HepG2 (cell line): ENCODE results near the gene TMEFF2.

Experiments used
- GABPA ChIP-seq, 2 experiments: IDR thresholded peaks; 2 replicates each; pipeline ENCODE4 v1.6.1; 2011 to 2016; ENCODE audit warnings: low read depth in 2 of 2, low read length in 1 of 2, missing biosample characterization in 1 of 2, missing genetic modification characterization in 1 of 2
- MAFF ChIP-seq: IDR thresholded peaks from 2 replicates; pipeline ENCODE4 v1.6.1; 2011; ENCODE audit warnings: low read depth, low read length, improper control_type of control experiment
- MBD4 ChIP-seq: IDR thresholded peaks from 2 replicates; pipeline ENCODE4 v1.6.1; 2012; ENCODE audit warnings: low read length, inconsistent platforms, borderline replicate concordance
- MYC ChIP-seq: sonication (generic); formaldehyde crosslinking; IDR thresholded peaks from 2 replicates; pipeline ENCODE4 v1.9.0; 2021; ENCODE audit warnings: missing genetic modification reagents, borderline replicate concordance
- POLR2A ChIP-seq, 2 experiments: IDR thresholded peaks; 2 replicates each; pipeline ENCODE4 v1.6.1; 2011; ENCODE audit warnings: low read depth in 2 of 2, low read length in 2 of 2, mild to moderate bottlenecking in 1 of 2, moderate library complexity in 1 of 2; ENCODE audit not compliant: insufficient read depth in 1 of 2
- ZBTB33 ChIP-seq: sonication (generic); formaldehyde crosslinking; IDR thresholded peaks from 2 replicates; pipeline ENCODE4 v1.4.0; 2020; ENCODE audit warnings: missing genetic modification reagents
- ZNF776 ChIP-seq: sonication (generic); formaldehyde crosslinking; IDR thresholded peaks from 2 replicates; pipeline ENCODE4 v1.4.0; 2020; ENCODE audit warnings: mild to moderate bottlenecking, missing genetic modification reagents
- TF ChIP-seq, protein P1 (sequence below): sonication (generic); formaldehyde crosslinking; IDR thresholded peaks from 2 replicates; pipeline ENCODE4 v1.5.0; 2020; ENCODE audit warnings: mild to moderate bottlenecking, missing genetic modification reagents, moderate library complexity

DNA sequence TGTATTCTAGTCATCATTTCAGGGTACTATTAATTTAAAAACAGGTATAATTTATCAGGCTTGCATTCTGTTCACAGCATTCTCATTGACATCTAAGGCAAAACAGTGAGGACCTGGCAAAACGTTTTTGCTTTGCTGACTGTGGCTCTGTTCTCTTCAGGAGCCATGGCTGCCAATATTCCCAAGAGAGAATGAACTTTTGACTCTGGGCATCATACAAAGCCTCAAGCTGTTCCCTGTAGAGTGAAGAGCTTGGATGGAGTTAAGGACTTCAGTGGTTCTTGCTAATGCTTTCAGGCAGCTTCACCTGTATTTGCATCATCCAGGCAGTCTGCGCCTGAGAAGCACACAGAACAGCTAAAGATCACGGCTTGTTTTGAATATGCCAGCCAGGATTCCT lies 282.0 kb downstream of the TMEFF2 start:
- TF ChIP-seq MBD4 (no peak), GABPA (IDR thresholded peaks at IDR 0.05; ENCODE audit: low read depth, low read length) (no peak), GABPA (CRISPR knock-in tag; IDR thresholded peaks at IDR 0.05; ENCODE audit: low read depth) (no peak), MYC (CRISPR knock-in tag) (no peak), POLR2A (IDR thresholded peaks at IDR 0.05; ENCODE audit: insufficient read depth in 1 of 2, low read depth in 2 of 2, low read length in 2 of 2) (no peak), ZNF776 (CRISPR knock-in tag) (no peak), MAFF (no peak), ZBTB33 (CRISPR knock-in tag) (no peak)
- TF ChIP-seq, protein P1, sequence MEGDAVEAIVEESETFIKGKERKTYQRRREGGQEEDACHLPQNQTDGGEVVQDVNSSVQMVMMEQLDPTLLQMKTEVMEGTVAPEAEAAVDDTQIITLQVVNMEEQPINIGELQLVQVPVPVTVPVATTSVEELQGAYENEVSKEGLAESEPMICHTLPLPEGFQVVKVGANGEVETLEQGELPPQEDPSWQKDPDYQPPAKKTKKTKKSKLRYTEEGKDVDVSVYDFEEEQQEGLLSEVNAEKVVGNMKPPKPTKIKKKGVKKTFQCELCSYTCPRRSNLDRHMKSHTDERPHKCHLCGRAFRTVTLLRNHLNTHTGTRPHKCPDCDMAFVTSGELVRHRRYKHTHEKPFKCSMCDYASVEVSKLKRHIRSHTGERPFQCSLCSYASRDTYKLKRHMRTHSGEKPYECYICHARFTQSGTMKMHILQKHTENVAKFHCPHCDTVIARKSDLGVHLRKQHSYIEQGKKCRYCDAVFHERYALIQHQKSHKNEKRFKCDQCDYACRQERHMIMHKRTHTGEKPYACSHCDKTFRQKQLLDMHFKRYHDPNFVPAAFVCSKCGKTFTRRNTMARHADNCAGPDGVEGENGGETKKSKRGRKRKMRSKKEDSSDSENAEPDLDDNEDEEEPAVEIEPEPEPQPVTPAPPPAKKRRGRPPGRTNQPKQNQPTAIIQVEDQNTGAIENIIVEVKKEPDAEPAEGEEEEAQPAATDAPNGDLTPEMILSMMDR (CRISPR knock-in tag) = no peak
